Transverse colon (tissue), 4 donors: ENCODE measurements around the gene PSME3. TPM values are rescaled to one million over a fixed set of nuclear protein-coding genes. Genes with fewer than 3 reads are reported as not detected.

Experiments
- DNase-seq: peaks from one replicate; pipeline ENCODE4 v3.0.0-alpha.2; 2019
- H3K27ac ChIP-seq, 4 donors: fragments of 200-600 bp; sonication (generic); 2 replicates each; pipeline ENCODE4 v1.5.1; 2016 to 2018; ENCODE audit warnings: inconsistent platforms in 4 of 4
- H3K27me3 ChIP-seq: fragments of 200-600 bp; sonication (generic); 2 replicates; pipeline ENCODE4 v1.5.1; 2017; ENCODE audit warnings: inconsistent platforms
- H3K36me3 ChIP-seq, 4 donors: fragments of 200-600 bp; sonication (generic); 2 replicates each; pipeline ENCODE4 v1.5.1; 2017 to 2019; ENCODE audit warnings: inconsistent platforms in 4 of 4
- H3K4me1 ChIP-seq, 4 donors: fragments of 200-600 bp; sonication (generic); 2 replicates each; pipeline ENCODE4 v1.5.1; 2017 to 2020; ENCODE audit warnings: inconsistent platforms in 4 of 4
- H3K4me3 ChIP-seq, 4 donors: fragments of 200-600 bp; sonication (generic); 1 replicate in 1 of 4; 2 replicates in 3 of 4; pipeline versions ENCODE4 v1.5.1 to v1.6.1; 2017 to 2019; ENCODE audit warnings: inconsistent platforms in 4 of 4
- H3K9me3 ChIP-seq, 2 donors: fragments of 200-600 bp; sonication (generic); 2 replicates each; pipeline ENCODE4 v1.5.1; 2017 to 2019; ENCODE audit warnings: inconsistent platforms in 2 of 2
- CTCF ChIP-seq, 5 experiments: fragments of 200-600 bp in 3 of 5; fragments of 450-650 bp in 2 of 5; sonication (generic) in 3 of 5; IDR thresholded peaks; 1 replicate in 2 of 5; 2 replicates in 3 of 5; pipeline ENCODE4 v1.5.1; 2016 to 2017; ENCODE audit warnings: antibody characterized with exemption in 5 of 5, inconsistent platforms in 3 of 5, mild to moderate bottlenecking in 2 of 5, moderate library complexity in 1 of 5
- EP300 ChIP-seq: sonication (generic); formaldehyde crosslinking; IDR thresholded peaks from one replicate; pipeline ENCODE4 v1.6.1; 2017; ENCODE audit warnings: antibody characterized with exemption, low read depth
- POLR2A ChIP-seq: fragments of 450-650 bp; IDR thresholded peaks from one replicate; pipeline ENCODE4 v1.6.1; 2016; ENCODE audit warnings: antibody characterized with exemption, mild to moderate bottlenecking, moderate library complexity
- POLR2AphosphoS5 ChIP-seq, 3 donors: sonication (generic); formaldehyde crosslinking; IDR thresholded peaks; one replicate each; pipeline ENCODE4 v1.6.1; 2016; ENCODE audit warnings: antibody characterized with exemption in 3 of 3
- WGBS, 2 donors: methylation state at CpG; one replicate each; pipeline ENCODE4 v1.1.5; 2018; ENCODE audit warnings: low coverage in 1 of 2; 5-methylcytosine and 5-hydroxymethylcytosine counted together
- in situ Hi-C, 4 donors: fragments of 200-750 bp; cut with MboI; loops; one replicate each; pipeline versions ENCODE4 v1.15.0 to v1.15.1; 2017; ENCODE audit warnings: low sequenced_read_pairs in 3 of 4, low pct_ligation_motif_present in 1 of 4, low pct_unique_long_range_greater_than_20kb in 1 of 4
- intact Hi-C: fragments of 100-400 bp; cut with DNase I; formaldehyde crosslinking; loops from one replicate; pipeline ENCODE4 v1.15.1; 2023; ENCODE audit warnings: low total_unique reads
- total RNA-seq, 4 donors: library from RNA; depleted of rRNA; stranded (reverse); fragments of >200 nt; gene quantifications; one replicate each; pipeline ENCODE4 v1.1.0, GENCODE V29; 2016

The PSME3 gene
- total RNA-seq, 4 donors from 2014 or later: 37.0 to 131 (median 60.4) TPM

- intact Hi-C loops (loop anchor here (5.0 kb wide), 1 partner anchor 93 kb away; no protein-coding TSS in a partner anchor), in situ Hi-C loops (loop anchor here (10.0 to 25.0 kb wide), 4 partner anchors 81 to 468 kb away; no protein-coding TSS in a partner anchor)
- Histone ChIP-seq H3K4me3 (no peak within 1 kb of the TSS), H3K27ac (peak within 1 kb of the TSS in 1 of 4 donors; percentile 46), H3K9me3 (no peaks in the 10 kb centered on the region), H3K27me3 (peaks cover 10% of the 10 kb centered on the region), H3K36me3 (peaks cover 0 to 19% (median 10%) of the 10 kb centered on the region in 4 donors), H3K4me1 (peaks cover 0 to 4% (median 1%) of the 10 kb centered on the region in 4 donors)
- DNase-seq: no peak
- TF ChIP-seq EP300: no peak
- WGBS, 2 donors: 88 to 100% methylated on average over 2 to 4 of the region's 4 CpGs
Measured at GRCh38 chr17:42844271-42844670, 11.1 kb downstream of the PSME3 start, which contains the start of gene AOC2. Gene AOC2, plus strand, starts transcription at chr17:42844580. Its CDS starts 47 bp downstream, at chr17:42844627.

GRCh38 chr17:42844761-42845555, 11.8 kb downstream of the PSME3 start:
- no peak overlapping the region for H3K4me3 ChIP-seq
- H3K4me1 ChIP-seq: peaks cover 5 to 9% (median 7%) of the 10 kb centered on the region in 4 donors
- 91% methylated on average over 22 of the region's 24 CpGs; no CpG with 5 or more reads in 1 of the 2 donors for WGBS, 2 donors
- H3K27ac ChIP-seq: no peak overlapping the region
- TF ChIP-seq CTCF (IDR thresholded peaks at IDR 0.05) (no peak), POLR2AphosphoS5 (IDR thresholded peaks at IDR 0.05) (no peak), POLR2A (no peak), EP300 (no peak)
- H3K9me3 ChIP-seq: no peaks in the 10 kb centered on the region
- in situ Hi-C loops (loop anchor here (10.0 to 25.0 kb wide), 4 partner anchors 80 to 467 kb away; no protein-coding TSS in a partner anchor), intact Hi-C loops (loop anchor here (5.0 kb wide), 1 partner anchor 92 kb away; no protein-coding TSS in a partner anchor)
- DNase-seq: no peak
- peaks cover 14% of the 10 kb centered on the region for H3K27me3 ChIP-seq
- H3K36me3 ChIP-seq: peaks cover 0 to 13% (median 6%) of the 10 kb centered on the region in 4 donors

DNA sequence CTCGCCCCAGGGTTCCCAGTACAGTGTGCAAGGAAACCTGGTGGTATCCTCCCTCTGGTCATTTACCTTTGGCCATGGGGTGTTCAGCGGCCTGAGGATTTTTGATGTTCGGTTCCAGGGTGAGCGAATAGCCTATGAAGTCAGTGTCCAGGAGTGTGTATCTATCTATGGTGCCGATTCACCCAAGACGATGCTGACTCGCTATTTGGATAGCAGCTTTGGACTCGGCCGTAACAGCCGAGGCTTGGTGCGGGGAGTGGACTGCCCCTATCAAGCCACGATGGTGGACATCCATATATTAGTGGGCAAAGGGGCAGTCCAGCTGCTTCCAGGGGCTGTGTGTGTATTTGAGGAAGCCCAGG, 12.3 kb downstream of the PSME3 start:
- peaks cover 0 to 7% (median 3%) of the 10 kb centered on the region in 4 donors for H3K36me3 ChIP-seq
- H3K4me1 ChIP-seq: peaks cover 5 to 15% (median 12%) of the 10 kb centered on the region in 4 donors
- no peak overlapping the region for H3K27ac ChIP-seq

GRCh38 chr17:42845918-42846593, 12.9 kb downstream of the PSME3 start:
- no peak for DNase-seq
- Histone ChIP-seq H3K27ac (no peak overlapping the region), H3K27me3 (peaks cover 23% of the 10 kb centered on the region), H3K4me1 (peaks cover 5 to 17% (median 13%) of the 10 kb centered on the region in 4 donors), H3K4me3 (no peak overlapping the region), H3K36me3 (peaks cover 0 to 5% (median 2%) of the 10 kb centered on the region in 4 donors), H3K9me3 (no peaks in the 10 kb centered on the region)
- in situ Hi-C loops (loop anchor here (10.0 to 25.0 kb wide), 4 partner anchors 79 to 466 kb away; no protein-coding TSS in a partner anchor), intact Hi-C loops (no loop called here)
- TF ChIP-seq POLR2AphosphoS5 (IDR thresholded peaks at IDR 0.05): no peak
- no peak for TF ChIP-seq EP300
- no peak for TF ChIP-seq CTCF (IDR thresholded peaks at IDR 0.05)
- no peak for TF ChIP-seq POLR2A
- WGBS, 2 donors: 67 to 72% methylated on average over 3 to 7 of the region's 7 CpGs

More for the DNA sequence above, 12.3 kb downstream of the PSME3 start:
- DNase-seq: no peak
- 94% methylated on average over 12 of the region's 12 CpGs; no CpG with 5 or more reads in 1 of the 2 donors for WGBS, 2 donors
- intact Hi-C loops: no loop called here
- Histone ChIP-seq H3K27me3 (peaks cover 18% of the 10 kb centered on the region), H3K9me3 (no peaks in the 10 kb centered on the region), H3K4me3 (no peak overlapping the region)
- in situ Hi-C loops: loop anchor here (10.0 to 25.0 kb wide), 4 partner anchors 79 to 467 kb away; no protein-coding TSS in a partner anchor
- TF ChIP-seq POLR2AphosphoS5 (IDR thresholded peaks at IDR 0.05) (no peak), EP300 (no peak), CTCF (IDR thresholded peaks at IDR 0.05) (no peak), POLR2A (no peak)
